BE2C (cell line): ENCODE results near the gene FKBP5.
"Not testable (repeated sequence)": the region's sequence is repeated elsewhere in the genome, so short reads cannot be mapped to it uniquely, and the experiment has no call there.

ENCODE experiments used
- DNase-seq: peaks from one replicate; pipeline ENCODE4 v3.0.0-alpha.2; 2020
- H3K27me3 ChIP-seq: fragments of 250-450 bp; sonication (Bioruptor Pico); 2 replicates; pipeline ENCODE4 v1.5.1; 2020; ENCODE audit warnings: mild to moderate bottlenecking
- H3K36me3 ChIP-seq: fragments of 250-450 bp; sonication (Bioruptor Pico); 2 replicates; pipeline ENCODE4 v1.5.1; 2020; ENCODE audit warnings: mild to moderate bottlenecking
- H3K4me1 ChIP-seq: fragments of 250-450 bp; sonication (Bioruptor Pico); 2 replicates; pipeline ENCODE4 v1.5.1; 2020
- H3K4me3 ChIP-seq: 2 replicates; pipeline ENCODE4 v1.5.1; 2011; ENCODE audit warnings: low read depth, low read length
- H3K9me3 ChIP-seq: fragments of 250-450 bp; sonication (Bioruptor Pico); 2 replicates; pipeline ENCODE4 v1.5.1; 2020
- CTCF ChIP-seq: IDR thresholded peaks from 2 replicates; pipeline ENCODE4 v1.5.1; 2012; ENCODE audit warnings: mild to moderate bottlenecking, low read depth, low read length

The FKBP5 gene

GRCh38 chr6:35603326-35604202, 85.2 kb downstream of the FKBP5 start:
- H3K4me3 ChIP-seq: no peak overlapping the region; the same call in 1 of the 2 replicates
- H3K9me3 ChIP-seq: no peaks in the 10 kb centered on the region
- H3K36me3 ChIP-seq: peaks cover 8% of the 10 kb centered on the region
- DNase-seq: no peak
- TF ChIP-seq CTCF: no peak
- no peaks in the 10 kb centered on the region for H3K27me3 ChIP-seq
- H3K4me1 ChIP-seq: peaks cover 20% of the 10 kb centered on the region

- peaks cover 33% of the 10 kb centered on the region for H3K4me1 ChIP-seq
- peak overlapping the region; percentile 46 for H3K4me3 ChIP-seq
- no peak for DNase-seq
These were observed 86.4 kb downstream of the FKBP5 start for GRCh38 chr6:35602133-35602946.

GRCh38 chr6:35601331-35602132, 87.2 kb downstream of the FKBP5 start:
- TF ChIP-seq CTCF: no peak
- Histone ChIP-seq H3K36me3 (peaks cover 5% of the 10 kb centered on the region; the same call in 1 of the 2 replicates), H3K4me3 (peak overlapping the region; percentile 46), H3K9me3 (no peaks in the 10 kb centered on the region), H3K4me1 (peaks cover 41% of the 10 kb centered on the region), H3K27me3 (no peaks in the 10 kb centered on the region)
- DNase-seq: peak; percentile 46

More at GRCh38 chr6:35602133-35602946, 86.4 kb downstream of the FKBP5 start:
- Histone ChIP-seq H3K36me3 (peaks cover 4% of the 10 kb centered on the region), H3K9me3 (no peaks in the 10 kb centered on the region), H3K27me3 (no peaks in the 10 kb centered on the region)
- no peak for TF ChIP-seq CTCF

GRCh38 chr6:35600659-35601125, 88.0 kb downstream of the FKBP5 start:
- DNase-seq: no peak
- H3K36me3 ChIP-seq: peaks cover 9% of the 10 kb centered on the region; the same call in 1 of the 2 replicates
- no peak for TF ChIP-seq CTCF
- peak overlapping the region; percentile 46 for H3K4me3 ChIP-seq
- no peaks in the 10 kb centered on the region for H3K9me3 ChIP-seq
- no peaks in the 10 kb centered on the region for H3K27me3 ChIP-seq
- peaks cover 46% of the 10 kb centered on the region for H3K4me1 ChIP-seq

GRCh38 chr6:35599761-35600658, 88.7 kb downstream of the FKBP5 start:
- H3K27me3 ChIP-seq: no peaks in the 10 kb centered on the region
- DNase-seq: no peak
- no peaks in the 10 kb centered on the region for H3K9me3 ChIP-seq
- peaks cover 46% of the 10 kb centered on the region for H3K4me1 ChIP-seq
- no peak overlapping the region; the same call in 1 of the 2 replicates for H3K4me3 ChIP-seq
- no peak for TF ChIP-seq CTCF
- H3K36me3 ChIP-seq: peaks cover 15% of the 10 kb centered on the region

GRCh38 chr6:35598621-35599020, 90.1 kb downstream of the FKBP5 start:
- not testable (repeated sequence) for H3K27me3 ChIP-seq, DNase-seq, H3K9me3 ChIP-seq, H3K4me3 ChIP-seq
- Histone ChIP-seq H3K4me1 (peaks cover 46% of the 10 kb centered on the region), H3K36me3 (peaks cover 29% of the 10 kb centered on the region)
